ENCODE results near the gene FNTB.
"Not testable (repeated sequence)": the region's sequence is repeated elsewhere in the genome, so short reads cannot be mapped to it uniquely, and the experiment has no call there.

The FNTB gene

DNA sequence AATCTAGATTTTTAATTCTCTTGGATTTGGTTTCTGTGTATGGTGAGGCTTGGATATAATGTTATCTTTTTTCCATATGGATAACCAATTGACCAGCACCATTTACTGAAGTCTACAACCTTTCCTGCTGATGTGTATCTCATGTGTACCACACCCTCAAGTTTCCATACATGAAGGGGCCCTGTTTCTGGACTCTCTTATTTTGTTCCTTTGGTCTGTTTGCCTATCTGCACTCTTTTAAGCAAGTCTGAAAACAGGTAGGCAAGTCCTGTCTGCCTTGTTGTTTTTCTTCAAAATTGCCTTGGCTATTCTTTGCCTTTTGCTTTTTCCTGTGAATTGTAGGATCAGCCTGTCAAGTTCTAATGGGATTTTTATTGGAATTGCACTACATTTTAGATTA, 71.0 kb downstream of the FNTB start:
- FAIRE-seq: no peak

DNA sequence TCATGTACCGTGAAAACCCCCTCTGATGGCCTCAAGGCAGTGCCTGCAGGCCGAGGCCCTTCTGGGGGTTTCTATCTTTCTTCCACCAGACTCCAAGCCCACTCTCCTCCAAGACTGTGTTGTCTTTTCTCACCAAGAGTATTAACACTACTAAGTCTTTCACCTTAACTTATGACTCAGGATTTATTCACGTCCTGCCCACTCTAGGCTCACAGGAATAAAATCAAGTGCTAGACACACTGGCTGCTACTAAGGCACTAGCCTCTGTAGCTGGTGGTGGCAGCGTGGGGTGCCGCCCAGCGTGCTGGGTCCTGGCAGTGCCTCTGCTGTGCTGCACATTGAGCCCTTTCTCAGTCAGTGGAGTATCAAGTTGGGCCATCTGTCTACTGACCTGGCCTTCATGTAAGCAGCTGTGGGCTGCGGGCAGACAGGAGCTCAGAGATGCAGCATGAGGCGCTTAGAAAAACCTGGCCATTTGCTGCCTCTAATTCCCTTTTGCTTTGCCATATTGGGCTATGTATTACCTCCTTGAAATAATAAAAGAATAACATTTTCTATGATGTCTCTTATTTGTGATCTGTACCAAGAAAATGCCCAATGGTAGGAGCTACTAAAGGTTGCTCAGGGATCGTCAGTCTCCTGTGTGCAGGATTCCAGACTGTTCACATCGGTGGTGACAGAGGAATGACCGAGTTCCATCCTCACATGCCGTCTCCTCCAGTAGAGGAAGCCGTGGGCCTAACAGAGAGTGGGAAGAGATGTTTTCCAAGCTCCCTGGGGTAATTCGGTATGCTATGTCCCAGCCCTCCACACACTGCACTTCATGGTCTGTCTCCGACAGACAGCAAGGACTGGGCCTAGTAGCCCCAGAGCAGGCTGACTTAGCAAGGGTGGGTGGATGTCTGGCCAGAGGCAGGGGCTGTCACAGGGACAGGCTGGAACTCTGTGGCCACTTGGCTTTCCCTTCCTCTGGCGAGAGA, 75.7 kb downstream of the FNTB start:
- no peak for FAIRE-seq

DNA sequence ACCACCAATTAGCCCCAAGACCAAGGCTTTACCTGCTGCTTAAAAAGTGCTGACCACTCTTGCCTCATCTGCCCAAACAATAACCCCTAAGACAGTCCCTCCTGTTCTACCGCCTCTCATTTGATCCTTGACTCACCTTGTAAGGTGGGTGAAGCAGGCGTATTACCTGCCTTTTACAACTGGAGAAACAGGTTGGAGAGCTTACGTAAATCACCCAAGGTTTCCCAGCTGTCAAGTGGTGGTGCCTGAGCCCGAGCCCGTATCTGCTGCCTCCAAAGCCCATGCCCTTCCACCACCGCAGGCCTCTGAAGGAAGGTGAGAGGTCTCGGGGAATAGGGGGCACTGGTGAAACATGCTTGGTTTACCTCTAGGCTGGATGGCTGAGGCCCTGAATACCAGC, 79.0 kb downstream of the FNTB start:
- FAIRE-seq: no peak

DNA sequence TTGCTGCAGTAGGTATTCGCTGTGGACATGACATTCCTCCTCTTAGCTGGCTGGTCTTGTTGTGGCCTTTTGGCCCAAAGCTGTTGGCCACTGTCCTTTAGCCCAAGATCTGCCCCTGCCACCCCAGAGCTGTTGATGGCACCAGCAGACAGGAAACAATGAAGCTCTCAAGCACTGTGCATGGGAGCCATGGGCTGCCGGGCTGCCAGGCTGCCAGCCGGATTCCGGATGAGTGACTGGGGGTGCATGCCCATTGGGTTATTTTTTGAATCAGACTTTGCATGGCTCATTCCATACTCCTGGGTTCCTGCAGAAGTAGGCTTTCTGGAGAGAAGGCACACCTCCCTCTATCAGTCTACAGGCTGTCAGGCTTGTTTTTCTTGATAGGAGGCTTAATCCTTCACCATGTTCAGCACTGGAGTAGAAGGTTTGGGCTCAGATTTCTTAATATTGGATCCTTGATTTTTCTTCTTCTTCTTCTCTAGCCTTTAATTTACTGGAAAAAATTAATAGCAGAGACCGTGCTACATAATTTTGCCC, 83.2 kb downstream of the FNTB start:
- no peak for FAIRE-seq

DNA sequence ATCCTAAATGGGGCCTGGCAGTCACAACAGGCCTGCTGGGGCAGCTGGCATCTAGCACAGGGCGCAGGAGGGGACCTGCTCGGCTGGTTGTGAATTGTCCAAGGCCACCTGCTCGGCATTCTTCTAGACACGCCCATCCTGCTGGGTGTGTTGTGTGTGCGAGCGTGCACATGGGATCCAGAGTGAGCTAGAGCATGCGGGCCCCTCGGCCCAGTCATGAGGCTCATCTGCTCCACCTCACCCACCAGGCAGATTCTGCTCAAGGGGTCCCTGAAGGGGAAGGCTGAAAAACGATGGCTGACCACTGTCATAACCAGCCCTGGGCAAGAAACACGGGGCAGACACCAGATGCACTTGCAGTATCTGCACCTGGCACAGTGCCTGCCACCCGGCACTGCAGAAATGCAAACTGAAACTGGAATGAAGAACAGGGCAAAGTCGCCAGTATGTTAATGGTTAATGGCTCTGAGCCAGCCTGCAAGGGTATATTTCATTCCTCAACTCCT, 83.8 kb downstream of the FNTB start:
- no peak for FAIRE-seq

DNA sequence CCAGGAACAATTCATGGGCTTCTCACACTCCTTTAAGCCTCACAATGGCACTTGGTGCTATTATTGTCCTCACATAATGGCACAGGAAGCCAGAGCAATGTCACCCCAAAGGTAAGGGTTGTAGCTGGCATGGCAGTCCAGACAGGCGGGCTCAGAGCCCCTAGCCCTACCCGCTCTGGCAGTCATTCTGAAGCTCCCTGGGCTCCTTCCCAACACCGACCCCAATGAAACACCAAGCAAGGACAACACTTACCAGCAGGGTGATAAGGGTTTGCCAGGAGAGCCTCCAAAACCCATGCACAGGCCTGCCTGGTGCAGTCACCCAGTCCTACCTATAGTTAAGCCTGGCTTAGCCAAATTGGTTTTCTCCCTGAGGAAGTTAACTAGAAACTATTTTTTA, 84.8 kb downstream of the FNTB start:
- no peak for FAIRE-seq

DNA sequence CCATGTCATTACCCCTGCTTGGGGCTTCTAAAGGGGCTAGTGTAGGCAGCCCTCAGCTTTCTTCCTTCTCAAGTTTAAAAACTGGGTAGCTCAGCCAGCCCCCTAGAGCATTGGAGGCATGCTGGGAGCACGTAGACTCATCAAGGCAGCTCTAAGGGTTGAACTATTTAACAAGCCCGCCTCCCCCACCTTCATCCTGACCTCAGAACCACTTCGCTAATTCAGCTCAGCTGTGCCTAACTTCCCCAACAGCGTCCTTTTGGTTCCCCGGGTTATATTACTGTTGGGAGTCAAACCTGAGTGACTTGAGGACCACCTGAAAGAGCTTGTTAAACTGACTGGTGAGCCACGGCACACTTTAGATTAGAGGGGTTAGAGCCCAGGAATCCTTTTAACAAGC, 85.6 kb downstream of the FNTB start:
- FAIRE-seq: no peak

DNA sequence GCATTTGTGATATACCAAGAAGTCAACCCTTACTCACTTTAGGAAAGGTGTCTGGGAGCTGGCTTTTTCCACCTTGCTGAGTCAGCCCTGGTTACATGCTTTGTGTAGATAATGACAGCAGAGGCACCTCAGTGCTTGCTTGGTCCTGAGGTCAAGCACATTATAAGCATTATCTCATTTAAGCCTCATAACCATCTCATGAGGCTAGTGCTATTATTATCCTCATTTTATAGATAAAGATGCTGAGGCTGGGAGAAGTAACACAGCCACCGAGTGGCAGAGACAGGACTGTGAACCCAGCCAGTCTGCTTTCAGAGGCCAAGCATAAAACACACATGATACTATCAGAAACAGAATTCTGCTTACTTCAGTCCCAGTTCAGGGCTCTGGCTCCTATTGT, 86.2 kb downstream of the FNTB start:
- no peak for FAIRE-seq

DNA sequence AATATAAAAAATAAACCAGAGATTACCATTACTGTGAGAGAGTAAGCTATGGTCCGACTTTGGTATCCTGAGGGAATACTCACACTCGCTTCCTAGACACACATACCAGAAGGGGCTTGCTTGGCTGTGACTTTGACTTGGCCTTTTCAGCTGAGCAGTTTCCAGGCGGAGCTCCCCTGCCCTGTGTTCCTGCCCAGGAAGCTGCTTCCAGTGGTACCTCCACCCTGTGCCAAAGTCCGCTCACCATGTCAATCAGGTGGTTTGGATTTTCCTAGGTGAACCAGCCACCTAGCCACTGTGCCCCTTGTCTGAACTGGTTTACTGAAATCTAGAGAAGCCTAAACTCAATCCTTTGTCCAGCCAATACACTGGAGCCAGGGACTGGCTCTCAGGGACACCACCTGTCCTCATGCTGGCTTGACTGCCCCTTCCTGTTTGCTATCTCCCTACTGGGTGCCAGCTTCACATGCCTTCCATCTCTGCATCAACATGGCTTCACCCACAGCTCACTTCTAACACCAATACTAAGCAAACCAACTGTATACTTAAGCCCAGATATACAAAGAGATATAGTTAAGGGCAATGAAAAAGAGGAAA, 87.0 kb downstream of the FNTB start:
- no peak for FAIRE-seq

DNA sequence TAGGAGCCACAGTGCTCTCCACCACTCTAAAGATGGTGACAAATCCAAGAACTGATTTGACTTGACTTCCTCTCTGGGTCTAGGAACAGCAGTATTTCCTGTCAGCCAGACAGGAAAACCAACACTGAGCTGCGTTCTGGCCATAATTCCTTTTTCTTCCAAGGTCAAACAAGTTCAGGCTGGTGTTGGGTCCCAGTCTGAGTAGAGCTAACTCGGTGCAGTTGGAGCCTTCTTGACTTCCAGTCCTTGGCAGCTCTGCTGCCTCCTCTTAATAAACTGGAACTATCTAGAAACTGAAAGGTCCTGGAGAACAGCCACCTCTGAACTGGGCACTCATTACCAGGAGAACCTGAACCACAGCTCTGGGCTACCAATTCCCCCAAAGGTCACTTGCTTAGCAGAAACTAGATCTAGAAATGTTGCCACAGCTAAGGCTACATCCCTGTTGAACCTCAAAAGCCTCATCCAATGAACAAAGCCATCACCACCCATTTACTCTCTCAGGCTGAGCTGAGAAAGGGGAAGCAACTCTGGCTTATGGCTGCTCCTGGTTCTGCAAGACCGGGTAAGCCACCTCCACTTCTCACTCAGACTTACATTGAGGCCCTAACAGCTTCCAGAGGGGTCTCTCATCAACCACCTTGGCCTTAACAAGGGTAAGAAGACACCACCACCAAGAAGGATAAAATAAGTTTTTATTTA, 87.9 kb downstream of the FNTB start:
- FAIRE-seq: no peak

DNA sequence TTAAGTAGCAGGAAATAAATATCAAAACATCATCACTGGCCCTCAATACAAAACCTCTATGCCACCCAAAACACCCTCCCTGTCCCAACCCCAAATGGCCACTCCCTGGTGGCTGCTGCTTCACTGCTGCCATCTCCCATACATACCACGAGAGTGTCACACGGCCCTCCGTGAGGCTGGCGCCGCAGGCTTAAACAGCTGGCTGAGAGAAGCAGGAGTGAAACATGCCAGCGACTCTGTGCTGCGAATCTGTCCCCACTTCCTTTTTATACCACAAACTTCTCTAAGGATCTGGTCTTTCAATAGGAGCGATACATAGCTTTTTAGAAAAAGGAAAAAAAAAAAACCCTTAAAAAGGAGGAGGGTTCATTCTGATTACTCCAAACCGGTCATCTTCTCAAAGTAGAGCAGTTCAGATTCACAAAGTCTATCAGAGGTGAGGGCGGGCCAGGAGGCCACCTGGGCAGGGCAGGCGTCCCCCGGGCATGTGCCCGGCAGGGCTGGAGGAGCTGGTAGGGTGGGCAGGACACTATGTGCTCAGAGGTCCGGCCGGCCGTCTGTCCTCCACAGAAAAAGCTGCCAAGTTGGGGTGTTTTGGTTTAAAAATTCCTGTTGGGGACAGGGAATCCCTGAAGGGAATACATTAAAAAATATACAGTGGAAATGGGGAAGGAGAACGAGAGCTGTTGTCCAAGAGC, 89.1 kb downstream of the FNTB start:
- FAIRE-seq: no peak

DNA sequence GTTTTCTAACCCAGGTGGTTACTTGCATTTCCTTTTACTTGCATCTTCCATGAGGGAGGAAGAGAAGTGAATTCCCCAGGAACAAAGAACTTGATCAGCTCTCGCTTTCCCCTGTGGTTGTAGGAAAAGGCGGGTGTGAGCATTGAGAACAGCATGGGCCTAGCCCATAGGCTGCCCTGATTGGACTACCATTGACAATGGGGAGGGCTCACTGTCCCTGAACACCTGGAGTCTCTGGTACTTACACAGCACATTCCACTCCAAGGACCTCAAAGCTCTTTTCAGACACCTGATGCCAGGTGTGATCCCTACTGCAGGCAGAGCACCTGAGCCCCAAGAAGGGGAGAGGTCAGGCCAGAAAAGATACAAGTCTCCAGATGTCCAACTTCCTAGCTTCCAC, 90.6 kb downstream of the FNTB start:
- no peak for FAIRE-seq

DNA sequence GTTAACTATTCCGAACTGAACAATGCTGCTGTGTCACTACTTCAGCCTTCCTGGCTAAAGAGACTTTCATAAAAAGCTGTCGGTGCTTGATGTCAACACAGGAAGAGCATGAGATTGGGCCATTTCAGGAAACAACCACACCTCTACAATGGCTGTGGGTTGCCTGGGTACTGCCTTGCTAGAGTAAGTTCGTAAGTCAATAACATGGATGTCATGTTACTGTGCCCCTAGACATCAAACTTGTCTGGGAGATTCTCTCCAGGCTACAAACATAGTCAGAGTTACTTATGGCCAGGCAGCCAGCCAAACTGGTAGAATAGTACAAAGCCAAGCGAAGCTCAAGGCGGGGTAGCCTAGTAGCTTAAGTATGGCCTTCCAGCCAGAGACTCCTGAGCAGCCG, 92.5 kb downstream of the FNTB start:
- no peak for FAIRE-seq

DNA sequence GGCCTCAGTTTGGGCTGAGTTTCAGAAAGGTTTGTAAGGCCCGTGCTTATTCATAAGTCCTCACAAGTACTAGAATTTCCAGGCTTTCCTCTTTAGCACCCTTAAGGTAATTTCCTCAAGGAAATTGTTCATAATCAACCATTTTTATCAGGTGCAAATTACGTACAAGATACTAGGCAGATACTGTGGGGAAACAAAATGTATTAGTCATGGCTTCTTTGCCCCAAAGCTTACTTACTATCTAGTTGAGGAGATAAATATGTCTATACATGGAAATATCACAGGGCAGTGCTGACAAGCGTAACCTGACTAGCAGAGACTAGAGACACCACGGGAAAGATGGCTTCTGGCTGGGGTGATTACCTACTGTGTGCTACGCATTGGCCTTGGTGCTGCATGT, 93.1 kb downstream of the FNTB start:
- FAIRE-seq: no peak

DNA sequence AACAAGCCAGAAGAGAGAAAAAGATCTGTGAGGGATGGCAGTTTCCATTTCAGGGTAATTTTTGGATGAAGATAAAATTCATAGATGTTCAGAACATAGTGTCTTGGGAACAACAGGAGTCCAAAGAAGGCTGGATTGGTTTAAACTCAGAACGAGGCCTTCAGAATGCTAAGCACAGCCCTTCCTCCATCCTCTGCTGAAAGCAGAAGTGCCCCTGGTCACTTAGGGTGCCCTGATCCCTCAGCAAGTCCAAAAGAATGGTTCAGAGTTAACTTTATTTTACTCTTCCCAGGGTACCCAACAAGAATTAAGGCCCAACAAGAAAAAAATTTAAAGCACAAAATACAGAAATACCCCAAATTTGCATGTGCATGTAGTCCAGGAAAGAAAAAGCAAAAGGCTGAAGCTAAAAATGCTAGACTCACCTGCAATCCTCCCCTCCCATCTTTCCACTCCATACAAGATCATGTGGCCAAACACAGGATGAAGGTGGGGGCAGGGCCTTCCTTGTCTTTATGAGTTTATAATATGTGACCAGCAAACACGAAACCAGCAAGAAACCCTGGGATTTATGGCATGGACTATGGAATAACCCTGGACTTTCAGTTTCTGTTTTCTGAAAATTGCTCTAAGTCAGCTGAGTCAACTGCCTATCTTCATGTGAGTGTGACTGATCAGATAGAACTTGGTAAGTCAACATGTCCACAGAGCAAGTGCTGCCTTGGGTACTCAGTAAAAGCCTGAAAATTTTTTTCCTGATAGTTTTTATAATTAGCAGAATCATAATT, 94.5 kb downstream of the FNTB start:
- no peak for FAIRE-seq

DNA sequence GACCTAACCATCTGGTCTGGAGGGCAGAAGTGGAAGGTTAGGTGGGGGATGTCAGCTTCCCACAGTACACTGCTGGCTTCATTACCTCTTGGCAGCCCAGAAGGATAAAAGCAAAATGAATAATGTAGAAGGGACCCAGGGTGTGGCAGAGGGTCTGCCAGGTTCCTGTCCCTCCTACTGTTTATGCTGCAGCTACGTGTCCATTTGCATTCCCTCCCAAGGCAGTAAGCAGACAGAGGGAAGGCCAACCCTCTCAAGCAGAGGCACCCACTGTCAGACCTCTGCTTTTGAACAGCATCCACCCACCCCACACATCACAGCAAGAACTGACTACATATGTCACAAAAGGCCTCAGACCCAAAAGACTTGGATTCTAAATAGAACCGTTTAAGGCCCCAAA, 96.2 kb downstream of the FNTB start:
- FAIRE-seq: no peak

DNA sequence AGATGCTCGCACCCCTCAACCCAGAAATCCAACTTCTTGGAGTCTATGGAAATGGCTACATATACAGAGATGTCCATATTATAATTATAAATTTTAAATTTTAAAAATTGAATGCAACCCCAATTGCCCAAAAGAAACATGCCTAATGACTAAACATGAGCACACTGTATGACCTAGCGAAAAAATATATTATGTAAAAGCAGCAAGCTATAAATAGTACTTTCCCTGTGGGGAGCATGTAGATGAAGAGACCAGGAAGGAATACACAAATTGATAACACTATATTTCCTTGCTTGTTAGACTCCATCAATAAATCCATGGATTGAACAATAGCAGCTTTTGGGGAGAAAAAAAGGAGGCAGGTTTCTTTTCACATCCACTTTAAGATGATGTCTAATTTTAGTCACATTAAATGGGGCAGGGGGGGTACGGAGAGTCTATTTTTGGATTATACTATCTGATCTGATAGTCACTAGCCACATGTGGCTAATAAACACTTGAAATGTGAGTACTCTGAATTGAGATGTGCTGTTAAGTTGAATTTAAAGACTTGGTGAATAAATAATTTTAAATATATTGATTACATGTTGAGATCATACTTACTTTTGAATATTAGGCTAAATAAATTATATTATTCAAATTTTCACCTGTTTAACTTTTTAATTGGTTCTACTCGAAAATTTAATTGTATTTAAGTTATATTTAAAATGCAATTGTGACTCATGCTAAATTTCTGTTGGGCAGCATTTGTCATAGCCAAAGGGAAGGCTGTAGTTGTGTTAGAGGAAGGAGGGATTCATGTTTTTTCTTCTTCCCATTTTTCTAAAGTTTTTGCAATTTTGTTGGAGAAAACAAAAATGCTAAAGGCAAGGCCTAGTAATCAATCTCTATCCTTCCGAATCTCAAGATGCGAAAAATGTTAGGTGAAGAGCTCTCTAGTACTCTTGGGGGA, 98.1 kb downstream of the FNTB start:
- FAIRE-seq: no peak

DNA sequence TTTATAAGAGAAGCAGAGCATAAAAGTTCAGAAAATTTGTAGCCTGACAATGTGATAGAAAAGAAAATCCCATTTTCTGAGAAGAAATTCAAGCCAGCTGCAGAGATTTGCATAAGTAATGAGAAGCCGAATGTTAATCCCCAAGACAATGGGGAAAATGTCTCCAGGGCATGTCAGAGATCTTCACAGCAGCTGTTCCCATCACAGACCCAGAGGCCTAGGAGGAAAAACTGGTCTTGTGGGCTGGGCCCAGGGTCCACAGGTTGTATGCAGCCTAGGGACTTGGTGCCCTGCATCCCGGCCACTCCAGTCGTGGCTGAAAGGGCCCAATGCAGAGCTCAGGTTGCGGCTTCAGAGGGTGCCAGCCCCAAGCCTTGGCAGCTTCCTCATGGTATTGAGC, 100.0 kb downstream of the FNTB start:
- FAIRE-seq: not testable (repeated sequence)

DNA sequence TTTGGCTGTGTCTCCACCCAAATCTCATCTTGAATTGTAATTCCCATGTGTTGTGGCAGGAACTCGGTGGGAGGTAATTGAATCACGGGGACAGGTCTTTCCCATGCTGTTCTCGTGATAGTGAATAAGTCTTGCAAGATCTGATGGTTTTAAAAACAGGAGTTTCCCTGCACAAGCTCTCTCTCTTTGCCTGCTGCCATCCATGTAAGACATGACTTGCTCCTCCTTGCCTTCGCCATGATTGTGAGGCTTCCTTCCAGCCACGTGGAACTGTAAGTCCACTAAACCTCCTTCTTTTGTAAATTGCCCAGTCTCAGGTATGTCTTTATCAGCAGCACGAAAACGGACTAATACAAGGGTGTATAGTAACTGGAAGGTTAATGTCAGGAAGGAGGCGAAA, 101.1 kb downstream of the FNTB start:
- FAIRE-seq: not testable (repeated sequence)

DNA sequence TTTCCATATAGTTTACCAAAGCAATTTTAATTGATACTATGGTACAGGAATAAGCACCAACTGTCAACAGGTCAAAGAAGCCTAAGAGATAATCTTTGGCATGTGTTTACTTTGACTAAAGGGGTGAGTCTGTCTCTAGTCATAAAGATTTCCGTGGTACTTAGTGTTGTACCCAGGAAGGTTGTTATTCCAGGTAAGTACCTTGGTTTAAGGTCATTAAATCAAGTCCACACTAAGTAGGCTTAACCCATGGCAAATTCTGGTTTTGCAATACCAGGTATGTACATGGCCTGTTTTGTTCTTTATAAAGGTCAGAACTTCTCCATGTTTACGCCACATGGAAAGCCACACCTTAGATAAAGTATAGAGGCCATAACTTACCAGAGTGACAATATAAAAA, 105.7 kb downstream of the FNTB start:
- no peak for FAIRE-seq
